HUDEP-2 (cell line): ENCODE data around the gene RGS10.
A peak's percentile ranks its signal among the peaks of the same experiment; 100 is the strongest.

Experiments
- DNase-seq, 76 experiments: peaks; one replicate each; lab custom pipeline; 2025; ENCODE audit not compliant: unreplicated experiment in 76 of 76; lab: John Stamatoyannopoulos, UW

Gene RGS10

GRCh38 chr10:119520283-119520682, 22.2 kb downstream of the RGS10 start:
- DNase-seq: peak in 37 of 76 experiments; percentile 10 to 61 (median 34)

GRCh38 chr10:119518936-119519335, 23.6 kb downstream of the RGS10 start:
- DNase-seq: no peak

- DNase-seq: no peak
Observed at GRCh38 chr10:119518176-119518575, 24.3 kb downstream of the RGS10 start.

GRCh38 chr10:119517235-119518141, 25.0 kb downstream of the RGS10 start:
- DNase-seq: no peak

- no peak for DNase-seq
Observed at GRCh38 chr10:119516381-119517234, 25.9 kb downstream of the RGS10 start.

GRCh38 chr10:119515511-119516045, 26.9 kb downstream of the RGS10 start:
- DNase-seq: no peak

GRCh38 chr10:119514819-119515218, 27.7 kb downstream of the RGS10 start:
- DNase-seq: no peak

GRCh38 chr10:119511828-119512515, 30.5 kb downstream of the RGS10 start:
- no peak for DNase-seq

- DNase-seq: peak in 3 of 76 experiments; percentile 6 to 20 (median 15)
Observed at GRCh38 chr10:119509909-119510451, 32.5 kb downstream of the RGS10 start.

GRCh38 chr10:119507115-119507514, 35.4 kb downstream of the RGS10 start:
- DNase-seq: no peak

GRCh38 chr10:119505588-119506315, 36.8 kb downstream of the RGS10 start:
- no peak for DNase-seq

- no peak for DNase-seq
Observed at GRCh38 chr10:119505131-119505551, 37.4 kb downstream of the RGS10 start.

- DNase-seq: no peak
Observed at GRCh38 chr10:119504651-119505050, 37.9 kb downstream of the RGS10 start.

GRCh38 chr10:119503821-119504220, 38.7 kb downstream of the RGS10 start:
- no peak for DNase-seq

- DNase-seq: no peak
Observed at GRCh38 chr10:119502618-119503155, 39.8 kb downstream of the RGS10 start.

GRCh38 chr10:119502209-119502608, 40.3 kb downstream of the RGS10 start:
- DNase-seq: no peak

GRCh38 chr10:119501690-119502089, 40.8 kb downstream of the RGS10 start:
- no peak for DNase-seq

GRCh38 chr10:119500821-119501220, 41.7 kb downstream of the RGS10 start:
- no peak for DNase-seq

GRCh38 chr10:119500123-119500795, 42.3 kb downstream of the RGS10 start:
- no peak for DNase-seq
